K562 (cell line): ENCODE results near the gene GYPC. TPM values are rescaled to one million over a fixed set of nuclear protein-coding genes. Genes with fewer than 3 reads are reported as not detected.
A peak's percentile ranks its signal among the peaks of the same experiment; 100 is the strongest.

Source experiments
- ATF7 ChIP-seq: fragments of 450-650 bp; IDR thresholded peaks from 2 replicates; pipeline ENCODE4 v1.7.1; 2014; ENCODE audit warnings: mild to moderate bottlenecking, moderate library complexity
- BMI1 ChIP-seq: fragments of 150-350 bp; IDR thresholded peaks from 2 replicates; pipeline ENCODE4 v1.6.1; 2014; ENCODE audit warnings: low read length
- BRCA1 ChIP-seq, 2 experiments: fragments of 450-650 bp in 1 of 2; sonication (generic) in 1 of 2; formaldehyde crosslinking in 1 of 2; IDR thresholded peaks; 2 replicates each; pipeline versions ENCODE4 v1.5.0 to v1.6.1; 2017 to 2020; ENCODE audit warnings: mild to moderate bottlenecking in 1 of 2, missing genetic modification reagents in 1 of 2
- CBFA2T2 ChIP-seq: fragments of 450-650 bp; conservative IDR thresholded peaks from 2 replicates; pipeline ENCODE4 v1.6.1; 2017; ENCODE audit warnings: mild to moderate bottlenecking
- CGGBP1 ChIP-seq: fragments of 250-450 bp; sonication (Bioruptor Pico); IDR thresholded peaks from 2 replicates; pipeline ENCODE4 v1.9.0; 2021; ENCODE audit warnings: mild to moderate bottlenecking
- DACH1 ChIP-seq: fragments of 450-650 bp; IDR thresholded peaks from 2 replicates; pipeline ENCODE4 v1.6.1; 2018; ENCODE audit not compliant: partially characterized antibody
- ELF4 ChIP-seq: fragments of 450-650 bp; formaldehyde crosslinking; IDR thresholded peaks from 2 replicates; pipeline ENCODE4 v1.4.0; 2022; ENCODE audit warnings: missing genetic modification characterization
- EP300 ChIP-seq: IDR thresholded peaks from 2 replicates; pipeline ENCODE4 v1.6.1; 2012; ENCODE audit warnings: low read length, improper control_type of control experiment
- GATAD2B ChIP-seq: fragments of 450-650 bp; IDR thresholded peaks from 2 replicates; pipeline ENCODE4 v1.6.1; 2017; ENCODE audit warnings: mild to moderate bottlenecking, borderline replicate concordance
- KDM5B ChIP-seq: fragments of 200-600 bp; sonication (generic); IDR thresholded peaks from 2 replicates; pipeline ENCODE4 v1.6.1; 2012; ENCODE audit warnings: low read depth, mild to moderate bottlenecking, moderate library complexity, low read length, control low read depth, inconsistent platforms; ENCODE audit not compliant: insufficient replicate concordance
- MAZ ChIP-seq, 2 experiments: fragments of 450-650 bp in 1 of 2; sonication (generic) in 1 of 2; formaldehyde crosslinking; IDR thresholded peaks in 1 of 2; conservative IDR thresholded peaks in 1 of 2; 2 replicates each; pipeline versions ENCODE4 v1.4.0 to v1.5.0; 2020; ENCODE audit warnings: mild to moderate bottlenecking in 1 of 2, missing genetic modification reagents in 1 of 2
- NEUROD1 ChIP-seq: fragments of 150-350 bp; IDR thresholded peaks from 2 replicates; pipeline ENCODE4 v1.6.1; 2014; ENCODE audit warnings: borderline replicate concordance, low read length, low read depth; ENCODE audit not compliant: partially characterized antibody
- RBM22 ChIP-seq: fragments of 200-400 bp; formaldehyde crosslinking; IDR thresholded peaks from 2 replicates; pipeline ENCODE4 v1.6.1; 2018; ENCODE audit warnings: low read length, low read depth; ENCODE audit not compliant: poor library complexity, severe bottlenecking
- STAT5A ChIP-seq: IDR thresholded peaks from 2 replicates; pipeline ENCODE4 v1.6.1; 2012; ENCODE audit warnings: low read length, inconsistent platforms, borderline replicate concordance
- TRIM24 ChIP-seq, 2 experiments: fragments of 450-650 bp; IDR thresholded peaks; 2 replicates each; pipeline ENCODE4 v1.6.1; 2016
- ZBED1 ChIP-seq: IDR thresholded peaks from 2 replicates; pipeline ENCODE4 v1.6.1; 2014
- ZBTB17 ChIP-seq: fragments of 450-650 bp; formaldehyde crosslinking; IDR thresholded peaks from 2 replicates; pipeline ENCODE4 v1.4.0; 2020; ENCODE audit warnings: mild to moderate bottlenecking
- ZBTB49 ChIP-seq: sonication (generic); formaldehyde crosslinking; IDR thresholded peaks from 2 replicates; pipeline ENCODE4 v1.8.0; 2022; ENCODE audit warnings: missing genetic modification reagents, mild to moderate bottlenecking, borderline replicate concordance
- ZNF431 ChIP-seq: sonication (generic); formaldehyde crosslinking; IDR thresholded peaks from 2 replicates; pipeline ENCODE4 v1.8.0; 2022; ENCODE audit warnings: mild to moderate bottlenecking, missing genetic modification reagents
- polyA plus RNA-seq, 8 experiments: library from polyadenylated mRNA; depleted of rRNA in 4 of 8; stranded (reverse) in 5 of 8; unstranded in 3 of 8; fragments of >200 nt; fragmentation: Nextera tagmentation in 2 of 8; fragmentation: Illumina TruSeq in 1 of 8; extraction: Ambion mirVana in 2 of 8; extraction: Trizol in 1 of 8; gene quantifications; 2 replicates each; pipeline versions ENCODE4 v1.2.1 to v1.2.3, GENCODE V29; 2011 to 2014; ENCODE audit warnings: inconsistent platforms in 1 of 8, missing spikeins in 1 of 8
- total RNA-seq, 7 experiments: library from RNA; depleted of rRNA in 6 of 7; stranded (reverse); fragments of >200 nt in 6 of 7; fragmentation: Illumina TruSeq in 2 of 7; extraction: Trizol in 2 of 7; gene quantifications; 2 replicates each; pipeline versions ENCODE4 v1.2.1 to v1.2.3, GENCODE V29; 2011 to 2021; ENCODE audit warnings: low replicate concordance in 1 of 7
- TF ChIP-seq, protein P1 (sequence below), 2 experiments: fragments of 150-350 bp in 1 of 2; IDR thresholded peaks; 2 replicates each; pipeline ENCODE4 v1.6.1; 2012 to 2016; ENCODE audit warnings: low read depth in 2 of 2, low read length in 2 of 2, mild to moderate bottlenecking in 1 of 2, moderate library complexity in 1 of 2
- TF ChIP-seq, protein P2 (sequence below): fragments of 250-450 bp; sonication (Bioruptor Pico); IDR thresholded peaks from 2 replicates; pipeline ENCODE4 v1.8.0; 2021; ENCODE audit warnings: mild to moderate bottlenecking, moderate library complexity

The GYPC gene
- total and polyA plus RNA-seq, 9 of the 15 experiments (the other 6 are each of a cell fraction or from before 2014, with no cell fraction given): 50.6 to 282 (median 194) TPM

DNA sequence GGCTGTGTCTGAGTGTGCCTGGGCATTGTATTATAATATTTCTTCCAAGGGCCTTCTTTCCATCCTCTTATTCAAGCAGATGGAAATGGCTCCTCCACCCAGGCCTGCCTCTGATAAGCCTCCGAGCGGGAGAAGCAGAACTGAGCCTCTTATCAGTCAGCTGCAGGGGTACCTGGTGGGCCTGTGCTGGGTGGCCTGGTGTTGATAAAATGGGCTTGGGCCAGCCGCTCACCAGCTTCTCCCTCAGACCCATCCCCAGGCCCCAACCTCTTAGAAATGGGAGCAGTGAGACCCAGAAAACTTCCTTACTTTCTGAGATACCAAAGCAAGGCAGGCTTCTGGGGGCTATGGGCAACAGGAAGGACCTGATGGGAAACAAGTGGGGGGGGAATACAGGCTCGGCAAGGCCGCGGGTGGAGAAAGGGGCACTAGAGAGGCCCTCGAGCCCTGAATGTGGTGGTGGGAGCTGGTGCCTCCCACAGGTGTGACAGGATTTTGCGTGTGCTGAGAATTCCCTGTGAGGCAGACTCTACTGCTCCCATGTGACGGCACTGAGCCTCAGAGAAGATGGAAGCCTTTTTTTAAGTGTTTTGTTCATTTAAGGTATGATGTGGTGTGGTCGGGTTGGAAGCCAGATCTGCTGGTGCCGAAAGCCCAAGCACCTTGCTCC, 18.3 kb downstream of the GYPC start (continued):
- TF ChIP-seq STAT5A (peak; percentile 95), ZBTB17 (CRISPR knock-in tag) (peak; percentile 78; the same call in 1 of the 2 replicates), ZNF431 (CRISPR knock-in tag) (0 out of 2 replicates have a peak, but pooled peaks have one; percentile 11), CBFA2T2 (peak; percentile 99), KDM5B (no peak), BRCA1 (IDR thresholded peaks at IDR 0.05) (no peak), BRCA1 (CRISPR knock-in tag; IDR thresholded peaks at IDR 0.05) (no peak), GATAD2B (peak; percentile 93), NEUROD1 (peak; percentile 83), ATF7 (peak; percentile 40; the same call in 1 of the 2 replicates), ZBTB49 (CRISPR knock-in tag) (no peak), MAZ (CRISPR knock-in tag; conservative IDR thresholded peaks at IDR 0.05 in 1 of 2, IDR thresholded peaks at IDR 0.05 in 1 of 2) (0 out of 4 replicates have a peak, but pooled peaks of 1 of the 2 experiments have one; percentile 60), RBM22 (no peak), DACH1 (peak; percentile 54), CGGBP1 (CRISPR knock-in tag) (no peak), EP300 (peak; percentile 96), BMI1 (no peak), TRIM24 (IDR thresholded peaks at IDR 0.05) (peak; percentile 98 to 99), ZBED1 (peak; percentile 71; the same call in 1 of the 2 replicates), ELF4 (CRISPR knock-in tag) (peak; percentile 84; the same call in 1 of the 2 replicates)
- TF ChIP-seq, protein P1, sequence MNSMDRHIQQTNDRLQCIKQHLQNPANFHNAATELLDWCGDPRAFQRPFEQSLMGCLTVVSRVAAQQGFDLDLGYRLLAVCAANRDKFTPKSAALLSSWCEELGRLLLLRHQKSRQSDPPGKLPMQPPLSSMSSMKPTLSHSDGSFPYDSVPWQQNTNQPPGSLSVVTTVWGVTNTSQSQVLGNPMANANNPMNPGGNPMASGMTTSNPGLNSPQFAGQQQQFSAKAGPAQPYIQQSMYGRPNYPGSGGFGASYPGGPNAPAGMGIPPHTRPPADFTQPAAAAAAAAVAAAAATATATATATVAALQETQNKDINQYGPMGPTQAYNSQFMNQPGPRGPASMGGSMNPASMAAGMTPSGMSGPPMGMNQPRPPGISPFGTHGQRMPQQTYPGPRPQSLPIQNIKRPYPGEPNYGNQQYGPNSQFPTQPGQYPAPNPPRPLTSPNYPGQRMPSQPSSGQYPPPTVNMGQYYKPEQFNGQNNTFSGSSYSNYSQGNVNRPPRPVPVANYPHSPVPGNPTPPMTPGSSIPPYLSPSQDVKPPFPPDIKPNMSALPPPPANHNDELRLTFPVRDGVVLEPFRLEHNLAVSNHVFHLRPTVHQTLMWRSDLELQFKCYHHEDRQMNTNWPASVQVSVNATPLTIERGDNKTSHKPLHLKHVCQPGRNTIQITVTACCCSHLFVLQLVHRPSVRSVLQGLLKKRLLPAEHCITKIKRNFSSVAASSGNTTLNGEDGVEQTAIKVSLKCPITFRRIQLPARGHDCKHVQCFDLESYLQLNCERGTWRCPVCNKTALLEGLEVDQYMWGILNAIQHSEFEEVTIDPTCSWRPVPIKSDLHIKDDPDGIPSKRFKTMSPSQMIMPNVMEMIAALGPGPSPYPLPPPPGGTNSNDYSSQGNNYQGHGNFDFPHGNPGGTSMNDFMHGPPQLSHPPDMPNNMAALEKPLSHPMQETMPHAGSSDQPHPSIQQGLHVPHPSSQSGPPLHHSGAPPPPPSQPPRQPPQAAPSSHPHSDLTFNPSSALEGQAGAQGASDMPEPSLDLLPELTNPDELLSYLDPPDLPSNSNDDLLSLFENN (IDR thresholded peaks at IDR 0.05; ENCODE audit: low read depth in 2 of 2, low read length in 2 of 2): peak in 1 of 2 experiments; percentile 97; a peak in 2 of 4 replicates
- TF ChIP-seq, protein P2, sequence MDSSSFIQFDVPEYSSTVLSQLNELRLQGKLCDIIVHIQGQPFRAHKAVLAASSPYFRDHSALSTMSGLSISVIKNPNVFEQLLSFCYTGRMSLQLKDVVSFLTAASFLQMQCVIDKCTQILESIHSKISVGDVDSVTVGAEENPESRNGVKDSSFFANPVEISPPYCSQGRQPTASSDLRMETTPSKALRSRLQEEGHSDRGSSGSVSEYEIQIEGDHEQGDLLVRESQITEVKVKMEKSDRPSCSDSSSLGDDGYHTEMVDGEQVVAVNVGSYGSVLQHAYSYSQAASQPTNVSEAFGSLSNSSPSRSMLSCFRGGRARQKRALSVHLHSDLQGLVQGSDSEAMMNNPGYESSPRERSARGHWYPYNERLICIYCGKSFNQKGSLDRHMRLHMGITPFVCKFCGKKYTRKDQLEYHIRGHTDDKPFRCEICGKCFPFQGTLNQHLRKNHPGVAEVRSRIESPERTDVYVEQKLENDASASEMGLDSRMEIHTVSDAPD: no peak
